ENCODE results near the gene MLLT1.

Gene MLLT1

DNA sequence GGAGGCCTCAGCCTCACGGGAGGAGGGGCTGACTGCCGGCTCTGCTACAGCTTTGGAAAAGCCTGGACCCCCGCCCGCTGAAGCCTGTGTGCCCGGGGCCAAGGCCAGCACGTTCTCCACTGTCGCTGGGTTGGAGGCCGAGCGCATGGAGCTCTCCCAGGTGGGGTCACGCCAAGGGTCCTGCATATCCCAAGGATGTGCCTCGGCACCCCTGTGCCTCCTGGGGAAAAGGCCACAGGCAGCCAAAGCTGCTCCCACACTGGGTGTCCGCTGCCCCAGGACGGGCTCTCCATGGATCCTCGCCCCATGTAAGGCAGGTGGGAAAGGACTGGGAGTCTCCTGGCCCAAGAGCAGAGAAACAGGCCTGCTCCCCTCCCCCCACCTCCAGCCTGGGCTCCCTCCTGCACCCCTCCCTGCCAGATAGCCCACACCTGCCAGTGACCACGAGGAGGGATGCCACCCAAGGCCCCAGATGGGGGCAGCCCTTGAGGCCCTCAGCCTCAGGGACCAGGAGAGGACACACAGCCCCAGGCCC is 64.0 kb downstream of the MLLT1 start:
- H3K4me3 ChIP-seq, result no peak overlapping the region

DNA sequence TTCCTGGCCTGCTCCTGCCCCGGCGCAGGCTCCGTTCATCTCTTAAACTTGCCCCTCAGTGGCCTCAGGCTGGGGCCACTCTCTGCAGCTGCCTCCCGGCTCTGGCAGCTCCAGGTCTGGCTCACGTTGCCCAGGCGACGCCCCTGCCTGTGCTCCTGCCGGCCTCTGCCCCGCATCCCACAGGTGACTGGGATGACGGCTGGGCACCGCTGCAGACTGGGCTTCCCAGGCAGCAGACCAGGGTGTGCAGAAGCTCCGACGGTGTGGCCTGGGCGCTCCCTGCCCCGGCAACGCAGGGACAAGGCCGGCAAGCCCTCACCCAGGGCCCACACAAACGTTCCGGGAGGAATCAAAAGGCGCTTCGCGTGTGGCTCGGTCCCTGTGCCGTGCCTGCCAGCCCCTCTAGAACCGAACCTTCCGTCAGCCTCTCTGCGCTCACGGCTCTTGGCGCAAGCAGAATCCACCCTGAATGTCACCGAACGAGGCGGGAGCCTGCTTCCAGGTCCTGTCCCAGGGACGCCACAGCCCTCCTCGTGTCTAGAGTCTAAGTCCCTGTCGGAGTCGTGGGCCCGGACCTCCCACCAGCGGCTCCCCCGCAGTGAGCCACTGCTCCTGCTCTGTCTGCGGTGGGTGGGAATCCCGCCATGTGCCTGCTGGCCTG is 64.8 kb downstream of the MLLT1 start:
- in situ Hi-C loops (cut with MboI; ENCODE audit: low sequenced_read_pairs), result no loop called here
- Histone ChIP-seq H3K36me3 (replicated peaks) (peaks cover 13% of the 10 kb centered on the region), H3K4me3 (no peak overlapping the region), H3K4me1 (peaks cover 13% of the 10 kb centered on the region), H3K27me3 (ENCODE audit: low read depth) (no peaks in the 10 kb centered on the region), H3K9me3 (no peaks in the 10 kb centered on the region)
- no peak for DNase-seq (ENCODE audit: low spot score in 2 of 2)

More for the DNA sequence above, 64.0 kb downstream of the MLLT1 start:
- Histone ChIP-seq H3K36me3 (replicated peaks) (peaks cover 13% of the 10 kb centered on the region), H3K4me1 (peaks cover 13% of the 10 kb centered on the region), H3K9me3 (no peaks in the 10 kb centered on the region), H3K27me3 (ENCODE audit: low read depth) (no peaks in the 10 kb centered on the region)
- in situ Hi-C loops (cut with MboI; ENCODE audit: low sequenced_read_pairs), result no loop called here
- DNase-seq (ENCODE audit: low spot score in 2 of 2), result no peak

DNA sequence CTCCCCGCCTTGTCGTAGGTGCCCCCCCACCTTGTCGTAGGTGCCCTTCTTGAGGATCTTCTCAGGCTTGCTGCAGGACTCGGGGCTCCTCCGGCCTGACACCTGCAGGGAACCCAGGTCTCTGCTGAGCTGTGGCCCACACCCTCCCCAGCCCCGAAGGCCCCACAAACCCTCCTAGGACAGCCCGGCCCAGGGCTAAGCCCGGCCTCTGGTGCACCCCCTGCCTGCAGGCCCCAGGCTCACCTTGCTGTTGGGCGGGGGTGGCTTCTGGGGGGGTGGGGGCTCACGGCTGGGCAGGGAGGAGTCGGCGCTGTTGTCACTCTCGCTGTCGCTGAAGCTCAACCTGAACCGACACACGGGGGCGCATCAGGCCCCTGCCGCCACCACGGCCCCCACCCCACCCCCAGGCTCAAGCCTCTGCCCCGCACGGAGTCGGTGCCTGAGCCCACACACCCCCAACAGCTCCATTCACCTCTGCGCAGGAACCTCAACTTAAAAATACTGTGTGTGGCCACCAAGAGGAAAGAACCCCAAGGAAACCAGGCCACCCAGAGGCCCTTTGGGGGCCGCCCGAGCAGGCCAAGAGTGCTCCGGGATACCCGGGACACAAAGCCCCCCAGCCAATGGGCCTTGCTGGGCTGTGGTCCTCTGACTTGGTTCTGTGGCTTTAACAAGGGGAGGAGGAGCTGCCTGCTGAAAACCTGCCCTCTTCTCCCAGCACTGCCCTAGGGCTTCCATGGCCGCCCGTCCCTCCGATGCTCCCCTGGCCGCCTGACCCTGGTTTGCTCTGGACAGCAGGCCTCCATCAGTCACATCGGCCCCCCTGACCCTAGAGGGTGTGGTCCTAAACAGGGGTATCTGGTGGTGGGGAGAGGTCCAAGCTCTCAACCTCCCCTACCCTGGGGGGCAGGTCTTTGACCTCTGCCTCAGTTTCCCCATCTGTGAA is 65.8 kb downstream of the MLLT1 start:
- Histone ChIP-seq H3K4me1 (peaks cover 13% of the 10 kb centered on the region), H3K36me3 (replicated peaks) (peaks cover 10% of the 10 kb centered on the region; the same call in 1 of the 2 replicates), H3K9me3 (no peaks in the 10 kb centered on the region), H3K4me3 (no peak overlapping the region), H3K27me3 (ENCODE audit: low read depth) (no peaks in the 10 kb centered on the region)
- in situ Hi-C loops (cut with MboI; ENCODE audit: low sequenced_read_pairs), result no loop called here
- DNase-seq (ENCODE audit: low spot score in 2 of 2), result no peak

DNA sequence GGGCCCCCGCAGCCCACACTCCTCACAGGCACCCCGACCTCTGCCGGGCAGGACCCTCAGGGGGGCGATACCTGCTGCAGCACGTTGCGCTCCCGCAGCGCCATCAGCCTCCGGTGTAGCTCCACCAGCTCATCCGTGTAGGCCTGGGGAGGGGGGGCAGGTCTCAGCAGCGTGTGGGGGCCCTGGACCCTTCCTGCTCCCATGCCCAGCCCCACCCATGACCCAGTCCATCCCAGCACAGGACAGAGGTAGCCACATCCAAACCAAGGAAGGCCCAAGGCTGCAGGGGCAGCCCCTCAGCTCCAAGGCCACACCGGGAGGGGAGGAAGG is 66.5 kb downstream of the MLLT1 start:
- Histone ChIP-seq H3K36me3 (replicated peaks) (peaks cover 10% of the 10 kb centered on the region; the same call in 1 of the 2 replicates), H3K9me3 (no peaks in the 10 kb centered on the region), H3K4me3 (no peak overlapping the region), H3K27me3 (ENCODE audit: low read depth) (no peaks in the 10 kb centered on the region), H3K4me1 (peaks cover 11% of the 10 kb centered on the region)
- no peak for DNase-seq (ENCODE audit: low spot score in 2 of 2)
- in situ Hi-C loops (cut with MboI; ENCODE audit: low sequenced_read_pairs), result no loop called here

DNA sequence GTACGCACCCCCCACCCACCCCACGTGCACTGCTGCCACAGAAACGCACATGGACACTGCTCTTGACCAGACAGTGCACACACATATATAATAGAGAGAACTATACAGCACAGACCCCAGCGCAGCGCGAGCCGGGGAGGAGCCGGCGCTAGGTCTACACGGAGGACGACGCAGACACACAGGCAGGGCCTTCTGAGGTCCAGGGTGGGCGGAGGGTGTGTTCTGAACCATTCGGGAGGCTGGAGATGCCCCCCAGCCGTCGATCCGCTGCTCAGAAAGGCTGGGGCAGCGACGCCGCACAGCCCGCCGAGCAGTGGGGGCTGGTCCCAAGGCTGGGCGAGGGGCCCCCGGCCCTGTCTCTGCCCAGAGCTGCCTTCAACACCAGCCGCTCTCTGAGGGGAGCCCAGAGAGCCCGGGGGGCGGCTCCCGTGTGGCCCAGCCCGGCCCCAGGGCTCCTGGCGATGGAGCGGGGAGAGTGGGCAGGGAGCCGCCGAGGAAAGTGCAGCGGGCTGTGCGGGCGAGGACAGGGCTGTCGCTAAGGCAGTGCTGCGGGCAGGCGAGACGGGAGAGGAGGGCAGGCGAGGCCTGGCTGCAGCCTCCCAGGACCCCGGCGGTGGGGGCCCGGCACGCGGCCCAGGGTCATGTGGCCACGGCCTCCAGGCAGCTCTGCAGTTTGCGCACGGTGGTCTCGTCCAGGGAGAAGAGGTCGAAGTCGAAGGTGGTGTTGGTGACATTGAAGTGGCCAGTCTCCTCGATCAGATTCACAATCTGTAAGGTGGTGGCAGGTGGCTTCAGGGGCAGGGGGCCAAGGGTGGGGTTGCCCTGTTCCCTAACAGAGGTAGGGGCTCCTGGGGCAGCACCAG is 67.1 kb downstream of the MLLT1 start:
- H3K36me3 ChIP-seq (replicated peaks), result peaks cover 10% of the 10 kb centered on the region; the same call in 1 of the 2 replicates
- no peak overlapping the region for H3K4me3 ChIP-seq
- DNase-seq (ENCODE audit: low spot score in 2 of 2), result no peak
- in situ Hi-C loops (cut with MboI; ENCODE audit: low sequenced_read_pairs), result no loop called here
- no peaks in the 10 kb centered on the region for H3K27me3 ChIP-seq (ENCODE audit: low read depth)
- peaks cover 9% of the 10 kb centered on the region for H3K4me1 ChIP-seq
- no peaks in the 10 kb centered on the region for H3K9me3 ChIP-seq

DNA sequence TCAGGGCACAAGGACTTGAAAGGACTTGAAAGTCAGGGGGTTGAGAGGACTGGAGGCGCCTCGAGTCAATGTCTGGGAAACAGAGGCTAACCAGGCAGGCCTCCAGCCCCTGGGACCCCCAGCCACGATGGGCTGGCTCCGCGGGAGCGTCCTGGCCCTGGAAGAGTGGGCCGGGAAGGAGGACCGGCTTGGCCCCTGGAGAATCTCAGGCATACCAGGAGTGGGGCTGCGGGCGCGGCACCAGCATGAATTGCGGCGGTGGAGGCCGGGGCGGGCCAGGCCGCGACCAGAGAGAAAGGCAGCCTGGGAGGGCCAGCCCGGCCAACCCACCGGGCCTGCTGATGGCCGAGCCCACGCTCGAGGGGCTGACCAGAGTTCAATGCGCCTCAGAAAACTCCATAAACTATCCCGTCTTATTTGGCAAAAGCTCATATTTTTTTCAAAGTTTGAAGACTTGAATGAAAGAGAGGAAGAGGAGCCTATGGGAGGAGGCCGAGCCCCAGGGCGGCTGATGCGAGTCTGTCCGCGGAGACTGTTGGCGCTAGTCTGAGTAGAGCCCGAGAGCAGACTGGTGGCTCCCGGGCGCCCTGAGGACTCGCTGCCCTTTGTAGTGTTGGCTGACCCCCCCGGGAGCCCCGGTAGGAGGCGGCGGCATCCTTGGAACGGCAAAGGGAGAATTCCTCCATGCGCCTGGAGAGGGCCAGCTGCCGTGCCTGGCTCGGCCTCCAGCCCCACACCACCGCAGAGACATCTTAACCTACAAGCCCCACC is 68.0 kb downstream of the MLLT1 start:
- H3K36me3 ChIP-seq (replicated peaks), result peaks cover 10% of the 10 kb centered on the region; the same call in 1 of the 2 replicates
- DNase-seq (ENCODE audit: low spot score in 2 of 2), result no peak
- in situ Hi-C loops (cut with MboI; ENCODE audit: low sequenced_read_pairs), result no loop called here
- H3K4me3 ChIP-seq, result no peak overlapping the region
- no peaks in the 10 kb centered on the region for H3K27me3 ChIP-seq (ENCODE audit: low read depth)
- H3K4me1 ChIP-seq, result peaks cover 3% of the 10 kb centered on the region; the same call in 1 of the 2 replicates
- H3K9me3 ChIP-seq, result no peaks in the 10 kb centered on the region

DNA sequence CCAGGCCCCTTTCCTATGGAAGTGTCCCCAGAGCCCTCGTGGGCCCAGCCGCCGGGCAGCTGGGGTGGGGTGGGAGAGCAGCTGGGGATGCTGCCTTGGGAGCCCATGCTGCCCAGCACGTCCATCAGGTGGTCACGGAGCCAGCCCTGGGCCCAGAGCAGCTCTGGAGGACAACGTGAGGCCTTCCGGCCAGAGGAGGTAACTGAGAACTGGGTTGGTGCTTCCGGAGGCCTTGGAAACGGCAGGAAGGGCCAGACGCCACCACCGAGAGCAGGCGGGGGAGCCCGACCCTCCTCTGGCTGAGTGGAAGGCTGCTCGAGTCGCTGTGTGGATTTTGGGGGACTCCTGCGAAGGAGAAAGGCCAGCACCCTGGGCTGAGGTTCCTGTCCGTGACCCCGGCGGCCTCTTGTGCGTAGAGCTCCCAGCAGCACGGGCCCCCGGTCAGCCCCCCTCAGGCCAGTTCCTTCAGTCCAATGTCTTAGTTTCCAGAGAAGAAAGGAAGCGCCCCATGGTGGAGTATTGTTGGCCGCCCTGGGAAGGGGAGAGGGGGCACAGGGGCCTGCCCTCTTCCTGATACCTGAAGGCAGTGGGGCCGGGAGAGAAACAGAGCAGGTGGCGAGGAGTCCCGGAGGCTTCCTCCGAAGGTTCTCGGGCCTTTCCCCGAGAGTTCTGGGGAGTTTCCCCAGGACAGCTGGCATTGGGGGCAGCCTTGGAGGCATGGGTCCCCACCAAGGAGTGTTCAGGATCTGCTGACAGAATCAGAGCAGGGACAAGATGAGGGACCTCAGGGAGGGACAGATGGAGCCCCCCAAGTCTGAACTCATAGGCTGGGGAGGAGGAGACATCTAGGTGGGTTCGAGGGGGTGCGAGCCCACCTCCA is 68.8 kb downstream of the MLLT1 start:
- no peak for DNase-seq (ENCODE audit: low spot score in 2 of 2)
- Histone ChIP-seq H3K27me3 (ENCODE audit: low read depth) (no peaks in the 10 kb centered on the region), H3K9me3 (no peaks in the 10 kb centered on the region), H3K4me1 (no peaks in the 10 kb centered on the region), H3K36me3 (replicated peaks) (peaks cover 10% of the 10 kb centered on the region; the same call in 1 of the 2 replicates), H3K4me3 (no peak overlapping the region)
- in situ Hi-C loops (cut with MboI; ENCODE audit: low sequenced_read_pairs), result no loop called here

DNA sequence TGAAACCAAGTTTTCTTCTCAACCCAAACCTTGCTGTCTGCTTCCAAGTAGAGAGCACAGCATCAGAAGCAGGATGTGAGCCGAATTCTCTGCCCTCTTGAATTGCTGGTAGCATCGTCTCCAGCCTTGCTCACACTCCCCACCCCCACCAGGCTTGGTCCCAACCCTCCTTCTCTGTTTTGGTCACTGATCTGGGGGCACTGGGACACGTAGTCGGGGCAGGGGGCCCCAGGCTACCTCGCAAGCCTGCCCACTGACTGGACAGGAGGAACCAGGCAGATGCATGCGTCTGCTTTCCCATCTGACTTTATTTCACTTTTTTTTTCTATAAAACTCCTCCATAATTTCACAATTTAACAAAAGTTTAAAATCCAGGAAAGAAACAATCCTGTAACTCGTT is 69.7 kb downstream of the MLLT1 start:
- in situ Hi-C loops (cut with MboI; ENCODE audit: low sequenced_read_pairs), result no loop called here
- Histone ChIP-seq H3K27me3 (ENCODE audit: low read depth) (no peaks in the 10 kb centered on the region), H3K9me3 (no peaks in the 10 kb centered on the region), H3K4me1 (no peaks in the 10 kb centered on the region), H3K36me3 (replicated peaks) (peaks cover 10% of the 10 kb centered on the region; the same call in 1 of the 2 replicates), H3K4me3 (no peak overlapping the region)
- DNase-seq (ENCODE audit: low spot score in 2 of 2), result no peak

DNA sequence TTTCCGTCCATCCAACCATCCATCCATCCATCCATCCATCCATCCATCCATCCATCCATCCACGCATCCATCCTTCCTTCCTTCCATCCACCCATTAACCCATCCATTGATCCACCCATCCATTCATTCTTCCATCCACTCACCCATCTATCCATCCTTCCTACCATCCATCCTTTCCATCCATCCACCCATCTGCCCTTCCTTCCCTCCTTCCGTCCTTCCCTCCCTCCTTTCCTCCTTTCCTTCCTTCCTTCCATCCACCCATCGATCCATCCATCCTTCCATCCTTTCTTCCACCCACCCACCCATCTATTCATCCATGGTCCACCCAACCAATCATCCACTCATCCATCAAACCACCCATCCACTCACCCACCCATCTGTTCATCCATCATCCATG is 70.1 kb downstream of the MLLT1 start:
- in situ Hi-C loops (cut with MboI; ENCODE audit: low sequenced_read_pairs), result no loop called here
- no peaks in the 10 kb centered on the region for H3K4me1 ChIP-seq

DNA sequence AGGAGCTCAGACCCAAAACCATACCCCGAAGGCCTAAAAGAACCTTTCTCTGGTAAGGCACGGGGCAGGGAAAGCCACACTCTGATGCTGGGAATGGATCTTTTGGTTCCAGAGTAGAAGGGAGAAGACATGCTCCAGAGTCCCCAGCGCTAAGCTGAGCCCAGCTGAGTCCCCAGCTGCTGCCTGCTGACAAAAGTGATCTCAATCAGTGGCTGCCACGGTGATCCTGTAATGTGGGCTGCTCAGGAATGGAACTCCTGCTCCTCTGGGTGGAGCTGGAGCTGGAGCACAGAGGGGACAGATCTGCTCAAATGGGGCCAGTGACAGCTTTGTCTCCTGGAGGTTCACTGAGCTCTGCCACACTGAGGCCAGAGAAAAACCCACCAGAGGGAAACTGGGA is 70.5 kb downstream of the MLLT1 start:
- H3K9me3 ChIP-seq, result no peaks in the 10 kb centered on the region
- no peak for DNase-seq (ENCODE audit: low spot score in 2 of 2)
- peaks cover 10% of the 10 kb centered on the region; the same call in 1 of the 2 replicates for H3K36me3 ChIP-seq (replicated peaks)
- in situ Hi-C loops (cut with MboI; ENCODE audit: low sequenced_read_pairs), result no loop called here
- no peaks in the 10 kb centered on the region for H3K4me1 ChIP-seq
- no peaks in the 10 kb centered on the region for H3K27me3 ChIP-seq (ENCODE audit: low read depth)
- no peak overlapping the region for H3K4me3 ChIP-seq

More for the DNA sequence above, 70.1 kb downstream of the MLLT1 start:
- DNase-seq (ENCODE audit: low spot score in 2 of 2), result no peak
- H3K36me3 ChIP-seq (replicated peaks), result peaks cover 10% of the 10 kb centered on the region; the same call in 1 of the 2 replicates
- no peaks in the 10 kb centered on the region for H3K9me3 ChIP-seq
- no peaks in the 10 kb centered on the region for H3K27me3 ChIP-seq (ENCODE audit: low read depth)
- no peak overlapping the region for H3K4me3 ChIP-seq

DNA sequence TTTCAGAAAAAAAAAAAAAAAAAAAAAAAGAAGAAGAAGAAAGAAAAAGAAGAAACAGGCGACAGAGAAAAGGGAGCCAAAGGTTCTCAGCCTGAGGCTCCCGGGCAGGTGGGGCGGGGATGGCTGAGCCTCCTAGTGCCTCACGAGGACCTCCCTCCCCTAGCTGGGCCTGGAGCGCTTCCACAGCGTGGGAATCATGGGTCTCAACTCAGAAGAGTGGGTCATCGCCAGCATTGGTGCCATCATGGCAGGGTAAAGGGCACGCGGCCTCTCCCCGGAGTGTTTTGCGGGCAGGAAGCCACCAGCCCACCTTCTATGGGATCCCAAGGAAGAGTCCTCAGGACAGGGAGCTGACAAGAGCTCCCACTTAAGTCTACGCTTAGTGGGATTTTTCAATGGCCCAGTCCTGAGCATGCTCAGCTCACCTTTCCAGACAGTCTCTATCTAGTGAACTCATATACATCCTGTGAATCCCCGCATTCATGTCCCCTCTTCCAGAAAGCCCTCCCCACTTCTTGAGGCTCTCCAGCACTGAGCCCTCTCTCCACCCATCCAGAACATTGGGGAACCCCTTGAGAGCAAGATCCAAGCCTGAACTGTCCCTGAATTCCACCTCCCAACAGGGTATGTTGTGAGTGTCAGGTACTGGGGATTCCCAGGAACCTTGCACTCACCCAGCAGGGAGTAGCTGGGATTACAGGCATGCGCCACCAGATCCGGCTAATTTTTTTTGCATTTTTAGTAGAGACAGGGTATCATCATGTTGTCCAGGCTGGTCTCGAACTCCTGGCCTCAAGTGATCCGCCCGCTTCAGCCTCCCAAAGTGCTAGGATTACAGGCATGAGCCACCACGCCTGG is 74.7 kb downstream of the MLLT1 start:
- in situ Hi-C loops (cut with MboI; ENCODE audit: low sequenced_read_pairs), result no loop called here
- Histone ChIP-seq H3K27me3 (ENCODE audit: low read depth) (no peaks in the 10 kb centered on the region), H3K9me3 (no peaks in the 10 kb centered on the region), H3K4me1 (no peaks in the 10 kb centered on the region), H3K36me3 (replicated peaks) (no peaks in the 10 kb centered on the region), H3K4me3 (no peak overlapping the region)
- DNase-seq (ENCODE audit: low spot score in 2 of 2), result no peak

Measured in HAP-1 (cell line).